ENCODE data around the gene BICDL2.
A peak's percentile ranks its signal among the peaks of the same experiment; 100 is the strongest.
"Not testable (repeated sequence)": the region's sequence is repeated elsewhere in the genome, so short reads cannot be mapped to it uniquely, and the experiment has no call there.

The BICDL2 gene

DNA sequence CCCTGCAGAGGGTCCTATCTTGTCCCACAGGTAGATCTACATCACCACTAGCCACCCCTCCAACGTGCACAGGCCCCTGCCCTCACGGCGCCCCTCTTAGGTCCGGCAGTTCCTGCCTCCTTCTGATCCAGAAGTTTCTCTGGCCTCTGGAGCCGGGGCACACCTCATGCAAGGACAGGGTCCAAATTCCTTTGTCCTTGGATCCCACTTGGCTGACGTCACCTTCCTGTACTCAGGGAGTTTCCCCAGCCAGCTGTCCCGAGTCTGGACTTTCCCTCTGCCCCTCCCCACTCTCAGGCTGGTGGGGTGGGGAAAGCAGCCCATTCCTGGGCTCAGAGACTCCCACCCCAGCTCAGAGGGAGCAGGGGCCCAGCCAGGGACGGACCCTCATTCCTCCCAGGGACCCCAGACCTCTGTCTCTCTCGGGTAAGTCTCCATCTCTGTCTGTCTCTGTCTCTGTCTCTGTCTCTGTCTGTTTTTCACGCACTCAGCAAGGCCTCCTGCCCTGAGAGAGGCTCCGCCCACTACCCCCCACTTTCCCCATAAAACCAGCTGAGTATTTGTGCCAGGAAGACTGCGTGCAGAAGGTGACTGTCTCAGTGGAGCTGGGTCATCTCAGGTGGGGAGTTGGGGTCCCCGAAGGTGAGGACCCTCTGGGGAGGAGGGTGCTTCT, 28.5 kb upstream of the BICDL2 start, which contains the start of gene IL32:
Gene IL32 (plus strand): TSS at position 572 of the 673 bp plus-strand sequence. CDS start 172 bp downstream, outside the sequence.
- peak; percentile 72 to 88 for DNase-seq

DNA sequence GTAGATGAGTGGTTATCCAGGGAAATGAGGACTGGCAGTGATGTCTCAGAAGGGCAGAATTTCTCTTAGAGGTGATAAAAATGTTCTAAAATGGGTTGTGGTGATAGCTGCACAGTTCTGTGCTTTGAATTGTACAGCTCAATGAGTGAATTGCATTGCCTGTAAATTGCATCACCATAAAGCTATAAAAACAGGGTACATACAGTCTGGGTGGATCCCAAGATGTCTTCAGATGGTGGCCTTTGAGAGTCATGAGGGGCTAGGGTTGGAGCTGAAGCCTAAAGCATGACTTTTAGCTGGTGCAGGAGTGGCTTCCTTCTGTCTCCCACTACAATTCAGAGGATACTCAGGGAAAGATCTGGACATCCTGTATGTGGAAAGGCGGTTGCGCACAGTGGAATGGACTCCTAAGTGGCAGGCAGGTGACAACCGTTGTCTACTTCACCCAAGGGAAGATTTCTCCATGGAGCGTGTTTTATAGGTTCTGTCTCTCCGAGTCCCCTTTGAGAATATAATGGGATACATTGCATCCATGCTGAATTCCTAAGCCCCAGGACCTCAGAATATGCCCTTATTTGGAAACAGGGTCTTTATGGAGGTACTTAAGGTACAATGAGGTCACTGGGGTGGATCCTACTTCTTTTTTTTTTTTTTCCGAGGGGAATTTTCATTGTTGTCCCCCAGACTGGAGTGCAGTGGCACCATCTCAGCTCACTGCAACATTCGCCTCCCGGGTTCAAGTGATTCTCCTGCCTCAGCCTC, 27.1 kb upstream of the BICDL2 start:
- no peak for DNase-seq

DNA sequence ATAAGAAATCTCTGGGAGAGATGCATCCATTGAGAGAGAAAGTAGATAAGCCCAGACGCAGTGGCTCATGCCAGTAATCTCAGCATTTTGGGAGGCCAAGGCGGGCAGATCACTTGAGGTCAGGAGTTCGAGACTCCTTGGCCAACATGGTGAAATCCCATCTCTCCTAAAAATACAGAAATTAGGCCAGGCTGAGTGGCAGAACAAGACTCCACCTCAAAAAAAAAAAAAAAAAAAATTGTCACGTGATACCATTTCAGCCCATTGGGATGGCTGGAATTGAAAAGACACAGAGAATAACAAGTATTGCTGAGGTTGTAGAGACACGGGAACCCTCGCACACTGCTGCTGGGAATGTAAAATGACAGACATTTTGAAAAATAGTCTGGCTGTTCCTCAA, 25.8 kb upstream of the BICDL2 start:
- no peak for DNase-seq

DNA sequence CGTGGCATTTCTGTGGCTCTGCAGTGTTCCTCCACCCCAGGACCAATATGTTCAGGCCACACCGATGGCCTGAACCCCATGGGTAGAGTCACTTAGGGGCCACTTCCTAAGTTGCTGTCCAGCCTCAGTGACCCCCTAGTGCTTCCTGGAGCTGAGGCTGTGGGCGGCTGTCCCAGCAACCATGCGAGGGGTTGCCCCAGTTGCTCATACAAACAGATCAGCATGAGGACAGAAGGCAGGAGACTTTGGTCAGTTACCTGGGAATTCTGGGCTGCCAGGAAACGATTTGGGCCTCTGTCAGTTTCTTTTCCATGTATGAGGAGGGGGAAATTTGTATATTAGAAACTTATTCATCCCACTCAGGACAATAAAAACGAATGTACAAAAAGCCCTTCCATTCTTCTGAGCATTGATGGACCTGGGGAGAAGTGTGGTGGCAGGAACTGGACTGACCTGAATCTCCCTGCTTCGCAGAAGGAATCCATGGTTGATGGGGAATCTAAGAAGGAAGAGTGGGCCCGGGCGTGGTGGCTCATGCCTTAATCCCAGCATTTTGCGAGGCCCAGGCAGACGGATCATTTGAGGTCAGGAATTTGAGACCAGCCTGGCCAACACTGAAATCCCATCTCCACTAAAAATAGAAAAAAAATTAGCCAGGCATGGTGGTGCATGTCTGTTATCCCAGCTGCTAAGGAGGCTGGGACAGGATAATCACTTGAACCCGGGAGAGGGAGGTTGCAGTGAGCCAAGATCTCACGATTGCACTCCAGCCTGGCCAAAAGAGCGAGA, 23.8 kb upstream of the BICDL2 start:
- DNase-seq: no peak

DNA sequence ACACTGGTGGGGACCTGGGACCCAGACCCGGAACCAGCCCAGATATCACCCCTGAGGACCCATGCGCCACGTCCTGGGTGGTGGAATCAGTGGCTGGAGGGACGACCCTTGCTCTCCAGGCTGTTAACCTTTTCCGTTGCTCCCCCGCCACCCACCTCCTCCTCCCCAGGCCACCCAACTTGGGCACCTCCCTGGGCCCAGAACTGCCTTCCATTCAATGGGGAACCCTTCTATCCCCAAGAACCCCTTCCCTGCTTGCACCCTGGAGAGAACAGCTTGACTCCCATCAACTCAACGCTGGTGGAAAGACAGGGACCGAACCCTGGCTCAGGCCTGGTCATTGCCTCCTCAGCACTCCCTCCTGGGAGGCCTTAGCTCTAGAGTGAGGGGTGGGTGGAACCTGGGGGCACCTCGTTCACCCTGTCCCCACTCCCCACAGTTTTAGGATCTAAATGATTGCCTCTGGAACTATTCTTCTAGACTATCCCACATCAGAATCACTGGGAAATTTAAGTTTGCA, 23.0 kb upstream of the BICDL2 start:
- DNase-seq: no peak

DNA sequence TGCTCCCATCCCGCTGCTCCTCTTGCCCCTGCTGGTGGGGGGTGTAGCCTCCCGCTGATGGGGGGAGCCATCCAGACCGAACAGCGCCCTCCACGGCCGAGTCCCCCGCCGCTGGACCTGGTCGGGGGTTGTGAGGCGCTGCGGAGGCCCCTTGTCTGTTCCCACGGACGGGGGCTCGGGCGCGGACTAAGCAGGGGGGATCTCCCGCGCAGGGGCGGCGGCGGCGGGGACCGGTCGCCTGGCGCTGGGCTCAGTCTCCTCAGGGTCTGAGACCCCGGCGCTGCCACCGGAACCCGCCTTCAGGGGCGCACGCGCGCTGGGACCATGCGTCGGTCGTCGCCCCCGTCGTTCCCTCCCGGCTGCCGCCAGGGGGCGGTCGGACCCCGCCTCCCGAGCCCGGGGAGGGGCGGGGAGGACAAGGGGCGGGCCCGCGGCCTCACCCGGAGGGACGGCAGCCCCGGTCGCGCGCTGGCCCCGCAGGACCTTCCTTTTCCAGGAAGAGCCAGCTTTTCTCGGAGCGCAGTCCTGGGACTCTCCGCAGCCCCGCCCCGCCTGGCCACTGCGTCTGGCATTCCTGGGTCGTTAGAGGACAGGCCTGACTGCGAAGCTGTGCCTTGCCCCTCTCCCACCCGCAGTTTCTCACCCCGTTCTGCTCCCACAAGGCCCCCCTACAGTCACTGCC, 22.4 kb upstream of the BICDL2 start:
- DNase-seq: peak; percentile 85 to 89

DNA sequence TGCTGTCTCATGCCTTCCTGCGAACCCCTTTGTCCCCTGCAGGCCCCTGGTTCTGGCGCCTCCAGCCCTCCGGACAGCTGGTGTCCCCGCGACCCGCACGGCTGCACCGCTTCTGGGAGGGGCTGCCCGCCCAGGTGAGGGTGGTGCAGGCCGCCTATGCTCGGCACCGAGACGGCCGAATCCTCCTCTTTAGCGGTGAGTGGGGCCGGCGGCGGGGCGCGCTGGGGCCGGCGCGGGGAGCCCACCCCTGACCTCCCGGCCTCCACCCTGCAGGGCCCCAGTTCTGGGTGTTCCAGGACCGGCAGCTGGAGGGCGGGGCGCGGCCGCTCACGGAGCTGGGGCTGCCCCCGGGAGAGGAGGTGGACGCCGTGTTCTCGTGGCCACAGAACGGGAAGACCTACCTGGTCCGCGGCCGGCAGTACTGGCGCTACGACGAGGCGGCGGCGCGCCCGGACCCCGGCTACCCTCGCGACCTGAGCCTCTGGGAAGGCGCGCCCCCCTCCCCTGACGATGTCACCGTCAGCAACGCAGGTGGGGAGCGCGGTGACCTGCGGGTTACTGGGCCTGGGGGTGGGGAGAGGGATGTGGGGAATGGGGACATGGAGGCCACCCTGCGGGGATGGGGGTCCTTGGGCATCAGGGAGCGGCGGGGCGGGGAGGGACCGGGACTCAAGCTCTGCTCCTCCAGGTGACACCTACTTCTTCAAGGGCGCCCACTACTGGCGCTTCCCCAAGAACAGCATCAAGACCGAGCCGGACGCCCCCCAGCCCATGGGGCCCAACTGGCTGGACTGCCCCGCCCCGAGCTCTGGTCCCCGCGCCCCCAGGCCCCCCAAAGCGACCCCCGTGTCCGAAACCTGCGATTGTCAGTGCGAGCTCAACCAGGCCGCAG, 21.6 kb upstream of the BICDL2 start:
- DNase-seq: peak; percentile 51

DNA sequence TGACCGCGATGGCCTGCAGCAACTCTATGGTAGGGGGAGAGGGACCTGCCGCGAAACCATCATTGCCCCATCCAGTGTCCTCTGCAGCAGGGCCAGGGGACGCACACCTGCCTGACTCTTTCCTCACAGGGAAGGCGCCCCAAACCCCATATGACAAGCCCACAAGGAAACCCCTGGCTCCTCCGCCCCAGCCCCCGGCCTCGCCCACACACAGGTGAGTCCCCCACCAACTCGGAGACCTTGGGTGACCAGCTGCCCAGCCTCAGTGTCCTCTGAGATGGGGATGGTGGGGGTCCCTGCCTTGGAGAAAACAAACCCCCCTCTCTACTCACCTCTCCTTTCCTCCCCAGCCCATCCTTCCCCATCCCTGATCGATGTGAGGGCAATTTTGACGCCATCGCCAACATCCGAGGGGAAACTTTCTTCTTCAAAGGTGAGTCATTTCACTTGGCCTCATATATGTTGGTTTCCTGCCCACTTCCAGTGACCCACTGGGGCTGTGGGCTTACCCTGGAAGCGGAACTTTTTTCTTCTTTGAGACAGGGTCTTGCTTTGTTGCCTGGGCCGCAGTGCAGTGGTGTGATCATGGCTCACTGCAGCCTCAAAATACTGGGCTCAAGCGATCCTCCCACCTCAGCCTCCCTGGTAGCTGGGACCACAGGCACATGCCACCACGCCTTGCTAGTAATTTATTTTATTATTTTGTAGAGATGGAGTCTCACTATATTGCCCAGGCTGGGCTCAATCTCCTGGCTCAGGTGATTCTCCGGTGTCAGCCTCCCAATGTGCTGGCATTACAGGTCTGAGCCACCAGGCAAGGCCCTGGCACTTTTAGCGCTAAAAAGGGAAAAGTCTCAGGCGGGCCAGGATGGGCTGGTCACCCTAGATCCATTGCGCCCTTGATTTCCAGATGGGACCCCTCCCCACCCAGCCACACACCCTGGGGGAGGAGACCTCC, 20.7 kb upstream of the BICDL2 start:
- DNase-seq: no peak

DNA sequence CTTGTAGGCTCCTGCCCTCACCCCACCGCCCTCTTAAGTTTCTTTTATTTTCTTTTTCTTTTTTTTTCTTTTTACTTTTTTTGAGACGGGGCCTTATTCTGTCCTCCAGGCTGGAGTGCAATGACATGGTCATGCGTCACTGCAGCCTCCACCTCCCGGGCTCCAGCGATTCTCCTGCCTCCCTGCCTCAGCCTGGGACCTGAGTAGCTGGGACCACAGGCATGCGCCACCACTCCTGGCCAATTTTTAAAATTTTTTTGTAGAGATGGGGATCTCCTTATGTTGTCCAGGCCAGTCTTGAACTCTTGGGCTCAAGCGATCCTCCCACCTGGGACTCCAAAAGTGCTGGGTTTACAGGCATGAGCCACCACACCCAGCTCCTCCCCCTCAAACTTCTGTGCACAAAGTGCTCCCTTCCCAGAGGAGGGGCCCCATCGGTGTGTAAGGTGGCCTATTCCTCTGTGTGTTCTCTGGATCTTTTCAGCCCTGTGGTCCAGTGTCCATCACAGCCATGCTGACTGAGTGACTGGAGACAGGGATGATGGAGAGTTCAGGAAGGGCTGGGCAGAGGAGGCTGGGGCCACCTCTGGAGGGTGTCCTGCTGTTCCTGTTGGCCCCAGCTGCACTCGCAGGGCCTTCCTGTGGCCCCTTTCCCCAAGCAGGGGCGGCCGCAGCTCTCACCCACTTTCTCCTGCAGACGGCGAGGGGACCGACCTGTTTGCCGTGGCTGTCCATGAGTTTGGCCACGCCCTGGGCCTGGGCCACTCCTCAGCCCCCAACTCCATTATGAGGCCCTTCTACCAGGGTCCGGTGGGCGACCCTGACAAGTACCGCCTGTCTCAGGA, 19.8 kb upstream of the BICDL2 start:
- no peak for DNase-seq

DNA sequence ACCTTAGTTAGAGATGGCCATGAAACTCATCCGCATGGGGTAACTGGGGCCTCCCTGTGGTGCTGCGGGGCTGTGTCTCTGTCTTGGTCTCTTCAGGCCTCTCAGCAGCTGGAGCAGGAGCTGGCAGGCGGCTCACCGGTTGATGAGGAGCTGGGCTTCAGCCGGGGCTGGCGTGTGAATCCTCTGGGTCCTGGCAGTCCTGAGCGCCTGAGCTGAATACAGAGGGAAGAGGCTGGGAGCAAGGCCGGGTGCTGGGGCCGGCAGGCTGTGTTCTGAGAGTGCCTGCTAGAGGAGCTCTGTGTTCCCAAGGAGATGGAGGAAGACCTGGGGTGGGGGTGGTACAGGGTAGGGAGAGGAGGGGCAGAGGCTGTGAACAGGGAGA, 19.0 kb upstream of the BICDL2 start:
- not testable (repeated sequence) for DNase-seq

DNA sequence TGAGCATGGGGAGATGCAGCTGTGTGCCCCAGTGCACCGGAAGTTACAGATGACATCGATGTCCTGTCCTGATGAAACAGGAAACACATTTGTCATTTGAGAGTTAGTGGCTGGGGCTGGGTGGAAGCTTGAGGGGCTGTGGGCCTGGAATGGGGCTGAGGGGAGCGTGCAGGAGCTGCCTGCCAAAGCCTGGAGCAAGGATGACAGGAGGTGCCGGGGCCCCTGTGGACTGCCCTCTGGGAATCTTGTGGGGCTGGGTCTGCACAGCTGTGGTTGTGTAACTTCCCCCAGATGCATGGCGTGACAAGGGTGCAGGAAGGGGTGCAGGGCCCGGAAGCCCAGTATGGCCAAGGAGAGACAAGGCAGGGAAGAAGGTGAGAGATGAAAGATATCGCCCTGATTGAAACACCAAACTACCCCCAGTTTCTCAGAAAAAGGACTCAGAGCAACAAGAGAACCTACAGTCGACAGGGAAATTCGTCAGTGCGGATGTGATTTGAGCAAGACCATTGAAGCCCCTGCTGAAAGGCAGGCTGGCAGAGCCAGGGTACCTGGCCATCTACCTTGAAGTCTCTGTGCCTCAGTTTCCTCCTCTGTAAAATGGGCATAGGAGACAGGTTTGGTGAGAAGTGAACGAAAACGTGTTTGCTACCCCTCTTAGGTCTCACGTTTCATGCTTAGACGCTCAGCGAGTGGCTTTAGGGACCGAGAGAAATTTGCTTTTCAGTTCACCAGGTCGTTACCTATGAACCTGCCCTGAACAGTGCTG, 18.4 kb upstream of the BICDL2 start:
- DNase-seq: no peak

DNA sequence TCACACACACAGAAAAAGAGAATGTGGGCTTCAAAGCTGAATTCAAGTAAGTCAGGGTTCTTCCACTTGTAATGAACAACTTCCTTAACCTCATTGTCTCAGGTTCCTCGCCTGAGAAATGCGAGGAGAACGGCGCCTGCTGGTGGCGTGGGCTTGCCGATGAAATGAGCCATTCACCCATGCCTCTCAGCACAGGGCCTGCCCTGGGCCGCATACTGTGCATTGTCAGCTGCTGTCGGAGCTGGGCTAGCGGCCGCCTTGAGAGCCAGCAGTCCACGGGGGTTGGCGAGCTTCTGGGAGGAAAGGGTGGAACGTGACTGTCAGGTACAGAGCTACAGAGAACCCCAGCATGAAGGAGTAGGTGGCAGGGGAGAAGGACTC, 16.6 kb upstream of the BICDL2 start:
- DNase-seq: not testable (repeated sequence)

DNA sequence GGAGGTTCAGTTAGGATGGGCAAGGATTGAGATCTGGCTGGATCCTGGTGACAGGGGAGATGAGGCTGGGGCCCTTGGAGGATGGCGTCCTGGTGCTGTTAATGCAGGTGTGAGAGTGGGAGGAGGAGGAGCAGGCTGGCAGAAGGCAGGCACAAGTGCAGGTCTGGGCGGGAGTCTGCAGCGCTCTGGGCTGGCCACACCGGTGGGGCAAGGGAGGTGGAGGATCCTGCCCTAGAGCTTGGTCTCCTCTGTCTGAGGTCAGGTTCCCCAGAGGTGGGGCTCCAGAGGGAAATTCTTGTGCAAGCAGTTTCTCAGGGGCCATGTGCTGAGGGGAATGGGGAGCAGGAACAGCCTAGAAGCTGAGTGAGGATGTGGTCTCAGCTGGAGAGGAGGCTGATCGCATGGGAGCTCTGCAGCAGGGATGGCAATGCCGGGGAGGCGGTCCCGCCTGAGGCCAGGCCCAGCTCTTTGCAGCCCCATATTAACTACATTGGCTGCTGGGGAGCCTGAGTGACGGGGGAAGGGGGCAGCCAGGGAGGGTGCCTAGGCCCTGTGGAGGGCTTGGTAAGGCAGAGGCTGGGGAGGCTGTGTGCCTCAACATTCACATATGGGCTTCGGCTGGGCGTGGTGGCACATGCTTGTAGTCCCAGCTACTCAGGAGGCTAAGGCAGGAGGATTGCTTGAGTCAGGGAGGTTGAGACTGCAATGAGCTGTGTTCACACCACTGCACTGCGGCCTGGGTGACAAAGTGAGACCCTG, 16.0 kb upstream of the BICDL2 start:
- DNase-seq: not testable (repeated sequence)

DNA sequence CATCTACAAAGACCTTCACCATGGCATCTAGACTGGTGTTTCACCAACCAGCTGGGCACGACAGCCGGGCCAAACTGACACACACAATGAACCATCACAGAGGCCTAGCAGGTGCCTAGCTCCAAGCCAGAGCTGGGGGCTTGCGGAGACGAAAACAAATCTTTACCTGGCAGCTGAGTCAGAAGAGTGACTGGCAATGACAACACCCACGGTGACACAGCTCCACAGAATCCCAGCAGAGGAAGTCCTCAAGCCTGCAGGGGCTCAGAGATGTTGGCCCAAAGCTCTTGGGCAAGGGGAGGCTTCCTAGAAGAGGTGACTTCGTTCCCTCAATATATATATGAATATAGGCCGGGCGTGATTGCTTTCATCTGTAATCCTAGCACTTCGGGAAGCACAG, 14.8 kb upstream of the BICDL2 start:
- no peak for DNase-seq

DNA sequence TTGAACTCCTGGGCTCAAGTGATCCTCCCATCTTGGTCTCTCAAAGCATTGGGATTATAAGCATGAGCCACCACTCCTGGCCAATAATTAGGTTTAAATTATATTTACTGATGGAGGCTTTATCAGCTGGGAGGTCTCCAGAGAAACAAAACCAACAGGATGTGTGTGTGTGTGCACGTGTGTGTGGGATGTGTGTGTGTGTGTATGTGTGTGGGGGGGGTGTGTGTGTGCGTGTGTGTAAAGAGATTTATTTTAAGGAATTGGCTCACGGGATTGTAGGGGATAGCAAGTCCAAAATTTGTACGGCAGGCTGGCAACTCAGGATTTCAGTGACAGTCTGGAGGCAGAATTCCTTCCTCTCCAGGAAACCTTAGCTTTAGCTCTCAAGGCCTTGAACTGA, 14.3 kb upstream of the BICDL2 start:
- DNase-seq: no peak

DNA sequence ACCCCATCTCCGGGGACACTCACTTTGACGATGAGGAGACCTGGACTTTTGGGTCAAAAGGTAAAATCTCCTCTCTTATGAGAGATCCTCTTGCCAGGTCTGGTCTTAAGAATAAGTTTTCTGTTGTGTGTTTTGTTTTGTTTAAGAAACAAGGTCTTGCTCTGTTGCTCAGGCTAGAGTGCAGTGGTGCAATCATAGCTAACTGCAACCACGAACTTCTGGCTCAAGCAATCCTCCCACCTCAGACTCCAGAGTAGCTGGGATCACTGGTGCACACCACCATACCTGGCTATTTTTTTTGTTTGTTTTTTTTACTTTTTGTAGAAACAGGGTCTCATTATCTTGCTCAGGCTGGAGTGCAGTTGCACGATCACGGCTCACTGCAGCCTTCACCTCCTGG, 13.7 kb upstream of the BICDL2 start:
- DNase-seq: no peak

DNA sequence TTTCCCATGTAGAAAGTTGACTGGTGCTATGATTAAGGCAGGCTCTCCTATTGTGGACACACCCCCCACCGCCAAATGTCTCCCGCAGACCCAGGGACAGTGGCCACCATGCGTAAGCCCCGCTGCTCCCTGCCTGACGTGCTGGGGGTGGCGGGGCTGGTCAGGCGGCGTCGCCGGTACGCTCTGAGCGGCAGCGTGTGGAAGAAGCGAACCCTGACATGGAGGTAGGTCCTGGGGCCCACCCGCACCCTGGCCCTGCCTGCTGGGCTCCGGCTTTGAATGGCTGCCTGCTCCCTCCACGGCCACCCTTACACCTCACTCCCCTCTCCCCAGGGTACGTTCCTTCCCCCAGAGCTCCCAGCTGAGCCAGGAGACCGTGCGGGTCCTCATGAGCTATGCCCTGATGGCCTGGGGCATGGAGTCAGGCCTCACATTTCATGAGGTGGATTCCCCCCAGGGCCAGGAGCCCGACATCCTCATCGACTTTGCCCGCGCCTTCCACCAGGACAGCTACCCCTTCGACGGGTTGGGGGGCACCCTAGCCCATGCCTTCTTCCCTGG, 13.3 kb upstream of the BICDL2 start:
- no peak for DNase-seq

DNA sequence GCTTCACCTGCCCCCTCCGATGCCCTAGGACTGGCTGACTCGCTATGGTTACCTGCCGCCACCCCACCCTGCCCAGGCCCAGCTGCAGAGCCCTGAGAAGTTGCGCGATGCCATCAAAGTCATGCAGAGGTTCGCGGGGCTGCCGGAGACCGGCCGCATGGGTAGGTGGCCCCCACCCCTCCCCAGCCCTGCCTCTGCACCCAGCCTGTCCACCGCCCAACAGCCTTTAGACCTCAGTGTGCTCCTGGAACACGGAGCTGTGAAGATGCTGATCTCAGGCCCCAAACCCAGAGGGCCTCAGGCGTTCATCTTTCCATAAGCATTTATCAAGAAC, 10.6 kb upstream of the BICDL2 start:
- DNase-seq: no peak
